K562 (cell line): Measurements from ENCODE around the gene RNU6-9. TPM values are rescaled to one million over a fixed set of nuclear protein-coding genes. Genes with fewer than 3 reads are reported as not detected.

Source experiments
- ATAC-seq: fragments of 200-7000 bp; cut with Tn5 transposase; 3 replicates; pipeline ENCODE4 v1.9.1; 2020; ENCODE audit warnings: moderate library complexity
- BruUV-seq: library from RNA; stranded (reverse); fragments of 400-500 nt; replicated peaks from 2 replicates; lab custom pipeline; 2021; lab: Mats Ljungman, UMichigan
- CTCF ChIA-PET: fragments of 300-600 bp; formaldehyde crosslinking; extraction: SDS; loops from one replicate; lab custom pipeline; 2021; ENCODE audit warnings: low intra/inter-chr PET ratio; lab: Yijun Ruan, JAX
- POLR2A ChIA-PET: fragments of 300-600, 350-650 bp; sonication (Branson Sonifier 250); formaldehyde crosslinking; extraction: SDS; loops from one replicate; lab custom pipeline; 2021; ENCODE audit warnings: antibody characterized with exemption, inconsistent platforms; lab: Yijun Ruan, JAX
- DNase-seq, 4 experiments: peaks; one replicate each; pipeline versions ENCODE4 v3.0.0 to v3.0.0-alpha.2; 2011 to 2018; ENCODE audit warnings: low spot score in 3 of 4, mixed read lengths in 3 of 4; ENCODE audit errors: extremely low read depth in 1 of 4
- FAIRE-seq: peaks from 2 replicates; lab custom pipeline; 2011; peaks lifted over from hg19 to GRCh38; lab: Jason Lieb, UNC
- H2AFZ ChIP-seq: 2 replicates; pipeline ENCODE4 v1.6.0; 2011; ENCODE audit warnings: low read depth, low read length, control low read depth, inconsistent platforms
- H3K27ac ChIP-seq: fragments of 200-600 bp; 3 replicates; pipeline ENCODE4 v1.8.0; 2011; ENCODE audit warnings: low read depth, mild to moderate bottlenecking, control low read depth, inconsistent platforms, low read length, moderate library complexity, mixed read lengths; ENCODE audit errors: extremely low read depth
- H3K27me3 ChIP-seq, 2 experiments: fragments of 300-600 bp in 1 of 2; 2 replicates in 1 of 2; 3 replicates in 1 of 2; pipeline versions ENCODE4 v1.6.0 to v1.8.0; 2011; ENCODE audit warnings: inconsistent platforms in 2 of 2, low read length in 2 of 2, mild to moderate bottlenecking in 1 of 2, mixed read lengths in 1 of 2, moderate library complexity in 1 of 2; ENCODE audit not compliant: control insufficient read depth in 2 of 2, insufficient read depth in 2 of 2
- H3K36me3 ChIP-seq: fragments of 300-600 bp; 3 replicates; pipeline ENCODE4 v1.8.0; 2011; ENCODE audit warnings: mild to moderate bottlenecking, low read length, inconsistent platforms; ENCODE audit not compliant: control insufficient read depth, insufficient read depth
- H3K4me1 ChIP-seq, 2 experiments: fragments of 200-600 bp in 1 of 2; replicated peaks in 1 of 2; 2 replicates in 1 of 2; 3 replicates in 1 of 2; pipeline versions ENCODE4 v1.5.1 to v1.8.0; 2011; ENCODE audit warnings: inconsistent platforms in 2 of 2, low read length in 2 of 2, mild to moderate bottlenecking in 1 of 2, mixed read lengths in 1 of 2, moderate library complexity in 1 of 2; ENCODE audit not compliant: control insufficient read depth in 2 of 2, insufficient read depth in 2 of 2
- H3K4me2 ChIP-seq: 2 replicates; pipeline ENCODE4 v1.6.1; 2011; ENCODE audit warnings: low read length, control low read depth, inconsistent platforms, mixed read lengths; ENCODE audit not compliant: insufficient read depth
- H3K4me3 ChIP-seq: fragments of 200-600 bp; sonication (generic), shearing (Covaris generic); 2 replicates; pipeline ENCODE4 v1.5.1; 2016; ENCODE audit warnings: control low read depth, inconsistent platforms
- H3K79me2 ChIP-seq: fragments of 200-600 bp; 3 replicates; pipeline ENCODE4 v1.8.0; 2011; ENCODE audit warnings: low read length, inconsistent platforms; ENCODE audit not compliant: control insufficient read depth, insufficient read depth
- H3K9ac ChIP-seq, 2 experiments: 2 replicates each; pipeline versions ENCODE4 v1.6.0 to v1.6.1; 2011; ENCODE audit warnings: low read depth in 2 of 2, low read length in 2 of 2, control low read depth in 1 of 2, inconsistent platforms in 1 of 2, mild to moderate bottlenecking in 1 of 2, mixed read lengths in 1 of 2; ENCODE audit not compliant: insufficient read depth in 1 of 2
- H3K9me1 ChIP-seq: one replicate; pipeline ENCODE4 v1.6.0; 2011; ENCODE audit warnings: inconsistent platforms, mild to moderate bottlenecking, low read length, moderate library complexity; ENCODE audit not compliant: control insufficient read depth, insufficient read depth
- H3K9me3 ChIP-seq: replicated peaks from 2 replicates; pipeline ENCODE4 v1.5.1; 2011; ENCODE audit warnings: low read depth, low read length, inconsistent platforms; ENCODE audit not compliant: control insufficient read depth, insufficient read depth
- H4K20me1 ChIP-seq: replicated peaks from 2 replicates; pipeline ENCODE4 v1.6.1; 2011; ENCODE audit warnings: low read length, inconsistent platforms, mixed read lengths; ENCODE audit not compliant: control insufficient read depth, insufficient read depth
- KDM5B ChIP-seq: fragments of 200-600 bp; sonication (generic); IDR thresholded peaks from 2 replicates; pipeline ENCODE4 v1.6.1; 2012; ENCODE audit warnings: low read depth, mild to moderate bottlenecking, moderate library complexity, low read length, control low read depth, inconsistent platforms; ENCODE audit not compliant: insufficient replicate concordance
- MYC ChIP-seq, 2 experiments: fragments of 250-450 bp in 1 of 2; sonication (Bioruptor Pico) in 1 of 2; IDR thresholded peaks; 2 replicates each; pipeline versions ENCODE4 v1.5.1 to v1.6.1; 2012 to 2021; ENCODE audit warnings: low read depth in 2 of 2, borderline replicate concordance in 1 of 2, improper control_type of control experiment in 1 of 2, low read length in 1 of 2, mild to moderate bottlenecking in 1 of 2, moderate library complexity in 1 of 2
- POLR2G ChIP-seq: fragments of 200-400 bp; formaldehyde crosslinking; IDR thresholded peaks from 2 replicates; pipeline ENCODE4 v1.6.1; 2017; ENCODE audit warnings: low read depth, mild to moderate bottlenecking, antibody characterized with exemption, low read length, moderate library complexity
- PRPF4 ChIP-seq: fragments of 200-400 bp; formaldehyde crosslinking; IDR thresholded peaks from one replicate; pipeline ENCODE4 v1.6.1; 2017; ENCODE audit warnings: low read length, low read depth, mild to moderate bottlenecking; ENCODE audit not compliant: insufficient read depth, poor library complexity, severe bottlenecking
- PTBP1 ChIP-seq: fragments of 200-400 bp; formaldehyde crosslinking; IDR thresholded peaks from 2 replicates; pipeline ENCODE4 v1.6.1; 2017; ENCODE audit warnings: low read depth, low read length
- RBFOX2 ChIP-seq: fragments of 200-400 bp; formaldehyde crosslinking; IDR thresholded peaks from 2 replicates; pipeline ENCODE4 v1.6.1; 2017; ENCODE audit warnings: low read depth, mild to moderate bottlenecking, low read length, moderate library complexity
- RHOXF2B ChIP-seq: fragments of 250-450 bp; sonication (Bioruptor Pico); conservative IDR thresholded peaks from 2 replicates; pipeline ENCODE4 v1.5.1; 2021
- SP1 ChIP-seq: sonication (generic); formaldehyde crosslinking; IDR thresholded peaks from 2 replicates; pipeline ENCODE4 v1.8.1; 2022; ENCODE audit warnings: mild to moderate bottlenecking, missing genetic modification reagents
- TBP ChIP-seq: optimal IDR thresholded peaks from 2 replicates; pipeline ENCODE3; 2011; ENCODE audit warnings: low read depth, low read length, improper control_type of control experiment
- ZNF717 ChIP-seq: fragments of 250-450 bp; sonication (Bioruptor Pico); IDR thresholded peaks from 2 replicates; pipeline ENCODE4 v1.5.0; 2021
- WGBS: fragments of 100-300 bp; shearing (Covaris generic); methylation state at CpG from one replicate; pipeline ENCODE4 v1.1.6; 2016; ENCODE audit warnings: low coverage, mixed read lengths; ENCODE audit not compliant: insufficient coverage; ENCODE audit errors: missing lambda C conversion rate; 5-methylcytosine and 5-hydroxymethylcytosine counted together
- in situ Hi-C: fragments of 300-500 bp; cut with MboI; formaldehyde crosslinking; loops from 4 replicates; pipeline ENCODE4 v1.15.0; 2018; ENCODE audit warnings: inconsistent platforms, mixed read lengths
- intact Hi-C: fragments of 100-400 bp; cut with micrococcal nuclease; formaldehyde crosslinking; loops from 2 replicates; pipeline ENCODE4 v1.14.2; 2022
- polyA plus RNA-seq, 8 experiments: library from polyadenylated mRNA; depleted of rRNA in 4 of 8; stranded (reverse) in 5 of 8; unstranded in 3 of 8; fragments of >200 nt; fragmentation: Nextera tagmentation in 2 of 8; fragmentation: Illumina TruSeq in 1 of 8; extraction: Ambion mirVana in 2 of 8; extraction: Trizol in 1 of 8; gene quantifications; 2 replicates each; pipeline versions ENCODE4 v1.2.1 to v1.2.3, GENCODE V29; 2011 to 2014; ENCODE audit warnings: inconsistent platforms in 1 of 8, missing spikeins in 1 of 8
- total RNA-seq, 7 experiments: library from RNA; depleted of rRNA in 6 of 7; stranded (reverse); fragments of >200 nt in 6 of 7; fragmentation: Illumina TruSeq in 2 of 7; extraction: Trizol in 2 of 7; gene quantifications; 2 replicates each; pipeline versions ENCODE4 v1.2.1 to v1.2.3, GENCODE V29; 2011 to 2021; ENCODE audit warnings: low replicate concordance in 1 of 7
- TF ChIP-seq, protein P1 (sequence below): fragments of 450-650 bp; IDR thresholded peaks from 2 replicates; pipeline ENCODE4 v1.6.1; 2016
- TF ChIP-seq, protein P2 (sequence below): fragments of 200-800 bp; sonication (Bioruptor generic); IDR thresholded peaks from 2 replicates; pipeline ENCODE4 v1.6.1; 2017; ENCODE audit warnings: missing genetic modification characterization, missing compliant biosample characterization
- TF ChIP-seq, protein P3 (sequence below), 3 experiments: fragments of 200-800 bp in 1 of 3; sonication (Bioruptor generic) in 1 of 3; sonication (generic) in 1 of 3; formaldehyde crosslinking in 1 of 3; IDR thresholded peaks; 2 replicates each; pipeline versions ENCODE4 v1.6.1 to v1.8.0; 2016 to 2022; ENCODE audit warnings: mild to moderate bottlenecking in 2 of 3, missing compliant biosample characterization in 2 of 3, missing genetic modification characterization in 2 of 3, missing genetic modification reagents in 1 of 3
- TF ChIP-seq, protein P4 (sequence below): sonication (generic); IDR thresholded peaks from 2 replicates; pipeline ENCODE4 v1.6.1; 2016

The RNU6-9 gene
- total and polyA plus RNA-seq, 9 of the 15 experiments (the other 6 are each of a cell fraction or from before 2014, with no cell fraction given) = not detected

DNA sequence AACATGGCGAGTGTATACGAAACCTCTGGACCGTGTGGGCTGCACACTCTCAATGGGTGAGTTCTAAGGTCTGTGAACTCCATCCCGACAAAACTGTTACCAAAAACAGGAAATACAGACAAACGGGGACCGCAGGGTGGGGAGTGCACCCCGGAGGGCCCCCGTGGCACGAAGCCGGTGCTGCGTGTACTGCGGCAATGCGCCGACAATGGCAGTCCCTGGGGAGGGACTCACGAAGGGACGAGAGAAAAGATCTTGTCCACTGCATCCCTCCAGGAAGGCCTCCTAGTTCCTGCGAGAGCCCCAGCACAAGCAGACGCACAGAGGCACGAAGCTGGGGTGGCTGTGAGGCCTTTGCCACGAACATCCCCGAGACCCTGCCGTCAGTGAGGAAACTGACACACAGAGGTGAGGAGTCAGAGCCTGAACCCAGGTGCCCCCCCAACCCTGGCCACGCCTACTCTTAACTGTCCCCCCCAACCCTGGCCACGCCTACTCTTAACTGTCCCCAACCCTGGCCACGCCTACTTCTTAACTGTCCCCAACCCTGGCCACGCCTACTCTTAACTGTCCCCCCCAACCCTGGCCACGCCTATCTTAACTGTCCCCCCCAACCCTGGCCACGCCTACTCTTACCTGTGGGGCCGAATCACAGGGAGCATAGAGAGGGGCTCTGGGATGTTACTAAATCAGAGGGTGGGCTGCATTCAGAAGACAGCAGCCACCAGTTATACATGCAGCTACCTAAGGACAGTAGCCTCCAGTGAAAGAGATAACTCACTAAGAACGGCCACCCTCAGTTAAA, 4.5 kb upstream of the RNU6-9 start:
- WGBS = 54% methylated on average over 30 of the region's 30 CpGs
- no TSS peak for BruUV-seq
- peak; percentile 44; the same call in 1 of the 2 replicates for TF ChIP-seq POLR2G
- TF ChIP-seq MYC (IDR thresholded peaks at IDR 0.05; ENCODE audit: low read depth, low read length) = 0 out of 2 replicates have a peak, but pooled peaks have one; percentile 13
- TF ChIP-seq MYC (CRISPR knock-in tag; IDR thresholded peaks at IDR 0.05; ENCODE audit: borderline replicate concordance, low read depth) = no peak
- TF ChIP-seq, protein P1, sequence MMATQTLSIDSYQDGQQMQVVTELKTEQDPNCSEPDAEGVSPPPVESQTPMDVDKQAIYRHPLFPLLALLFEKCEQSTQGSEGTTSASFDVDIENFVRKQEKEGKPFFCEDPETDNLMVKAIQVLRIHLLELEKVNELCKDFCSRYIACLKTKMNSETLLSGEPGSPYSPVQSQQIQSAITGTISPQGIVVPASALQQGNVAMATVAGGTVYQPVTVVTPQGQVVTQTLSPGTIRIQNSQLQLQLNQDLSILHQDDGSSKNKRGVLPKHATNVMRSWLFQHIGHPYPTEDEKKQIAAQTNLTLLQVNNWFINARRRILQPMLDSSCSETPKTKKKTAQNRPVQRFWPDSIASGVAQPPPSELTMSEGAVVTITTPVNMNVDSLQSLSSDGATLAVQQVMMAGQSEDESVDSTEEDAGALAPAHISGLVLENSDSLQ = peak; percentile 57
- TF ChIP-seq, protein P2, sequence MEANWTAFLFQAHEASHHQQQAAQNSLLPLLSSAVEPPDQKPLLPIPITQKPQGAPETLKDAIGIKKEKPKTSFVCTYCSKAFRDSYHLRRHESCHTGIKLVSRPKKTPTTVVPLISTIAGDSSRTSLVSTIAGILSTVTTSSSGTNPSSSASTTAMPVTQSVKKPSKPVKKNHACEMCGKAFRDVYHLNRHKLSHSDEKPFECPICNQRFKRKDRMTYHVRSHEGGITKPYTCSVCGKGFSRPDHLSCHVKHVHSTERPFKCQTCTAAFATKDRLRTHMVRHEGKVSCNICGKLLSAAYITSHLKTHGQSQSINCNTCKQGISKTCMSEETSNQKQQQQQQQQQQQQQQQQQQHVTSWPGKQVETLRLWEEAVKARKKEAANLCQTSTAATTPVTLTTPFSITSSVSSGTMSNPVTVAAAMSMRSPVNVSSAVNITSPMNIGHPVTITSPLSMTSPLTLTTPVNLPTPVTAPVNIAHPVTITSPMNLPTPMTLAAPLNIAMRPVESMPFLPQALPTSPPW (CRISPR knock-in tag) = peak; percentile 75
- peak; percentile 84 for TF ChIP-seq SP1 (CRISPR knock-in tag)
- peak; percentile 30 for TF ChIP-seq TBP
- TF ChIP-seq KDM5B = peak; percentile 30
- TF ChIP-seq, protein P3, sequence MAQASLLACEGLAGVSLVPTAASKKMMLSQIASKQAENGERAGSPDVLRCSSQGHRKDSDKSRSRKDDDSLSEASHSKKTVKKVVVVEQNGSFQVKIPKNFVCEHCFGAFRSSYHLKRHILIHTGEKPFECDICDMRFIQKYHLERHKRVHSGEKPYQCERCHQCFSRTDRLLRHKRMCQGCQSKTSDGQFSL (CRISPR knock-in tag; IDR thresholded peaks at IDR 0.05) = peak; percentile 100
- TF ChIP-seq, protein P3 (tag; IDR thresholded peaks at IDR 0.05) = peak in 1 of 2 experiments; percentile 96; a peak in 2 of 4 replicates
- TF ChIP-seq PTBP1 = no peak
- no peak for TF ChIP-seq PRPF4
- TF ChIP-seq RBFOX2 = 0 out of 2 replicates have a peak, but pooled peaks have one; percentile 11
- no peak for TF ChIP-seq RHOXF2B (CRISPR knock-in tag)
- no peak for TF ChIP-seq ZNF717 (CRISPR knock-in tag)
- TF ChIP-seq, protein P4, sequence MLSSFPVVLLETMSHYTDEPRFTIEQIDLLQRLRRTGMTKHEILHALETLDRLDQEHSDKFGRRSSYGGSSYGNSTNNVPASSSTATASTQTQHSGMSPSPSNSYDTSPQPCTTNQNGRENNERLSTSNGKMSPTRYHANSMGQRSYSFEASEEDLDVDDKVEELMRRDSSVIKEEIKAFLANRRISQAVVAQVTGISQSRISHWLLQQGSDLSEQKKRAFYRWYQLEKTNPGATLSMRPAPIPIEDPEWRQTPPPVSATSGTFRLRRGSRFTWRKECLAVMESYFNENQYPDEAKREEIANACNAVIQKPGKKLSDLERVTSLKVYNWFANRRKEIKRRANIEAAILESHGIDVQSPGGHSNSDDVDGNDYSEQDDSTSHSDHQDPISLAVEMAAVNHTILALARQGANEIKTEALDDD = peak; percentile 41; the same call in 1 of the 2 replicates

More for the DNA sequence above, 4.5 kb upstream of the RNU6-9 start:
- peak overlapping the region in 1 of 2 experiments; percentile 82; a peak in 2 of 4 replicates for H3K9ac ChIP-seq
- no peaks in the 10 kb centered on the region for H3K9me1 ChIP-seq
- H3K4me3 ChIP-seq = no peak overlapping the region
- no peaks in the 10 kb centered on the region for H3K27me3 ChIP-seq
- in situ Hi-C loops = no loop called here
- no peak overlapping the region for H3K4me2 ChIP-seq
- peaks cover 6% of the 10 kb centered on the region for H4K20me1 ChIP-seq
- no peak overlapping the region for H2AFZ ChIP-seq
- intact Hi-C loops = no loop called here
- H3K36me3 ChIP-seq = peaks cover 66% of the 10 kb centered on the region; the same call in 2 of the 3 replicates
- peak overlapping the region; percentile 58 for H3K27ac ChIP-seq
- no peaks in the 10 kb centered on the region for H3K9me3 ChIP-seq
- ATAC-seq (peak; percentile 75), FAIRE-seq (peak; percentile 99), DNase-seq (peak; percentile 65 to 87 (median 70))
- ChIA-PET CTCF (no interaction called here), POLR2A (interaction anchor here (0.6 kb wide), 1 partner anchor 179 kb away, joined by 4 read pairs; no protein-coding TSS in a partner anchor)
- H3K4me1 ChIP-seq = peaks cover 5 to 78% of the 10 kb centered on the region in 2 experiments; a peak in 4 of 5 replicates
- H3K79me2 ChIP-seq = peaks cover 40% of the 10 kb centered on the region
